Calu3 (cell line): ENCODE measurements around the gene DRC3. TPM values are rescaled to one million over a fixed set of nuclear protein-coding genes. Genes with fewer than 3 reads are reported as not detected.
A peak's percentile ranks its signal among the peaks of the same experiment; 100 is the strongest.

Source experiments
- Bru-seq: library from RNA; stranded (reverse); fragments of 400-500 nt; gene quantifications from one replicate; lab custom pipeline; 2021; lab: Mats Ljungman, UMichigan
- BruChase-seq, 2 experiments: library from RNA; stranded (reverse); fragments of 400-500 nt; gene quantifications; one replicate each; lab custom pipeline; 2021; lab: Mats Ljungman, UMichigan
- BruUV-seq: library from RNA; stranded (reverse); fragments of 400-500 nt; replicated peaks from 2 replicates; lab custom pipeline; 2021; lab: Mats Ljungman, UMichigan
- CTCF ChIA-PET: fragments of 300-600 bp; sonication (Branson Sonifier 250); formaldehyde crosslinking; loops from one replicate; lab custom pipeline; 2022; ENCODE audit warnings: antibody characterized with exemption; lab: Charles Lee
- DNase-seq: peaks from one replicate; pipeline ENCODE4 v3.0.0; 2022
- H3K27ac Mint-ChIP-seq: one replicate; pipeline ENCODE4 v1.8.0; 2022; ENCODE audit warnings: mixed read lengths; ENCODE audit not compliant: unreplicated experiment
- H3K27me3 Mint-ChIP-seq: one replicate; pipeline ENCODE4 v1.8.0; 2022; ENCODE audit warnings: mixed read lengths; ENCODE audit not compliant: unreplicated experiment
- H3K36me3 Mint-ChIP-seq: one replicate; pipeline ENCODE4 v1.8.0; 2022; ENCODE audit warnings: mild to moderate bottlenecking, moderate library complexity, mixed read lengths; ENCODE audit not compliant: insufficient read depth, unreplicated experiment
- H3K4me1 Mint-ChIP-seq: one replicate; pipeline ENCODE4 v1.8.0; 2022; ENCODE audit warnings: mild to moderate bottlenecking, low read depth, mixed read lengths; ENCODE audit not compliant: unreplicated experiment
- H3K4me3 Mint-ChIP-seq: one replicate; pipeline ENCODE4 v1.8.0; 2022; ENCODE audit warnings: mild to moderate bottlenecking, low read depth, moderate library complexity, mixed read lengths; ENCODE audit not compliant: unreplicated experiment
- H3K9me3 Mint-ChIP-seq: one replicate; pipeline ENCODE4 v1.8.0; 2022; ENCODE audit warnings: low read depth, mixed read lengths; ENCODE audit not compliant: unreplicated experiment
- intact Hi-C: fragments of 100-400 bp; cut with micrococcal nuclease; formaldehyde crosslinking; loops from one replicate; pipeline ENCODE4 v1.10.0; 2022; ENCODE audit not compliant: unreplicated experiment
- long read RNA-seq: library from polyadenylated mRNA; stranded (forward); transcript quantifications from one replicate; pipeline ENCODE4 v2.0.0, GENCODE V29; 2022
- total RNA-seq: library from RNA; stranded (reverse); gene quantifications from 2 replicates; pipeline ENCODE4 v1.2.3, GENCODE V29; 2022
- TF ChIP-seq, protein P1 (sequence below): fragments of 200-600 bp; IDR thresholded peaks from one replicate; pipeline ENCODE4 v1.8.0; 2022; ENCODE audit warnings: antibody characterized with exemption; ENCODE audit not compliant: unreplicated experiment

DRC3 gene, protein sequence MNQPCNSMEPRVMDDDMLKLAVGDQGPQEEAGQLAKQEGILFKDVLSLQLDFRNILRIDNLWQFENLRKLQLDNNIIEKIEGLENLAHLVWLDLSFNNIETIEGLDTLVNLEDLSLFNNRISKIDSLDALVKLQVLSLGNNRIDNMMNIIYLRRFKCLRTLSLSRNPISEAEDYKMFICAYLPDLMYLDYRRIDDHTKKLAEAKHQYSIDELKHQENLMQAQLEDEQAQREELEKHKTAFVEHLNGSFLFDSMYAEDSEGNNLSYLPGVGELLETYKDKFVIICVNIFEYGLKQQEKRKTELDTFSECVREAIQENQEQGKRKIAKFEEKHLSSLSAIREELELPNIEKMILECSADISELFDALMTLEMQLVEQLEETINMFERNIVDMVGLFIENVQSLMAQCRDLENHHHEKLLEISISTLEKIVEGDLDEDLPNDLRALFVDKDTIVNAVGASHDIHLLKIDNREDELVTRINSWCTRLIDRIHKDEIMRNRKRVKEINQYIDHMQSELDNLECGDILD
- total RNA-seq (2.0 and 2.8 TPM in 2 replicates), Bru-seq, nascent RNA (percentile 24 among the genes with signal in this experiment), BruChase-seq, experiment 1, labeled RNA remaining after a 6-hour chase (percentile 27 among the genes with signal in this experiment), BruChase-seq, experiment 2, labeled RNA remaining after a 2-hour chase (percentile 25 among the genes with signal in this experiment)
- long read RNA-seq, partial matches to known transcripts, result 0 of 8 reads
- long read RNA-seq, other reads (novel, unspliced or antisense), result 8 of 8 reads

DNA sequence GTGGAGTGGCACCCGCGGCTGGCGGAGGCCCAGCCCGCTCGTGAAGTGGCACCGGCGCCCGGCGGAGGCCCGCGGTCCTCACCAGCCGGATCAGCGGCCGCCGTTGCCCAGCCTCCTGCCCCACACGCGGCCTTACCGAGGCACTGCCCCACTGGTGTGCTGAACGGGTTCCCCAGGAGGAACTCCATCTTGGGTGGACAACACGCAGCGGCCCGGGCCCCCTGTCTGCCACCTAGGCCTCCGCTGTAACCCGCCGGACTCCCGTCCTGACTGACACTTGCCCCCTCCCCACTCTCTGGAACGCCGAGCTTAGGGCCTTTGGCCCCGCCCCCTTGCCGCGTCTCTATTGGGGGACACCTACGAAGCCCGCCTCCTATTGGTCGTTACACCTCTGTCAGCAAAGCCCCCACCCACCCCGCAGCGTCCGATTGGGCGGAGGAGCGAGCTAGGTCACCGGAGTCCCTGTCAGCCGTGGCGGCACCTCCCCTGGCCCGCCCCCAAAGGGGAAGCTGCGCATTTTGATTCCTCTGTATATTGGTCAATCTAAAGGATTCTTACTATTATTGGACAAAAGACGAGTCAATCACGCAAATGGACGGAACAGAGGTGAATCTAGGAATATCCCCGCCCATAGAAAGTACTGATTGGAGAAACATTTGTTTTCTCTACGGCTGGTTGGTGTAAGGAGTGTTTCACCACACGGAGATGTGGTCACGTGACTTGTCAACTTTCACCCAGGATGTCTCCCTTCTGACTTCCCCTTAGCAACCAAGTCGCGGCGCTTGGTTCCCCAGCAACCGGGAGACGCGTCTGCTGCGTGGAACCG lies at the start of gene DRC3, which contains the start of gene TOM1L2:
TSS of gene DRC3 (plus strand) at position 737 of the 826 bp plus-strand sequence. CDS start 4,737 bp downstream, outside the sequence.
TSS of gene TOM1L2 (minus strand) at position 275 of the 826 bp plus-strand sequence. CDS start at position 188, 87 bp downstream.
- Mint-ChIP-seq H3K4me3 (peak within 1 kb of the TSS; percentile 86), H3K27me3 (peaks cover 10% of the 10 kb centered on the region), H3K9me3 (no peaks in the 10 kb centered on the region), H3K36me3 (peaks cover 23% of the 10 kb centered on the region), H3K4me1 (peaks cover 16% of the 10 kb centered on the region), H3K27ac (peak within 1 kb of the TSS; percentile 93)
- intact Hi-C loops, result no loop called here
- no TSS peak for BruUV-seq
- CTCF ChIA-PET, result interaction anchor here (0.6 to 1.2 kb wide), 6 partner anchors 14 to 136 kb away, joined by 3 to 7 read pairs (median 4); no protein-coding TSS in a partner anchor
- TF ChIP-seq, protein P1, sequence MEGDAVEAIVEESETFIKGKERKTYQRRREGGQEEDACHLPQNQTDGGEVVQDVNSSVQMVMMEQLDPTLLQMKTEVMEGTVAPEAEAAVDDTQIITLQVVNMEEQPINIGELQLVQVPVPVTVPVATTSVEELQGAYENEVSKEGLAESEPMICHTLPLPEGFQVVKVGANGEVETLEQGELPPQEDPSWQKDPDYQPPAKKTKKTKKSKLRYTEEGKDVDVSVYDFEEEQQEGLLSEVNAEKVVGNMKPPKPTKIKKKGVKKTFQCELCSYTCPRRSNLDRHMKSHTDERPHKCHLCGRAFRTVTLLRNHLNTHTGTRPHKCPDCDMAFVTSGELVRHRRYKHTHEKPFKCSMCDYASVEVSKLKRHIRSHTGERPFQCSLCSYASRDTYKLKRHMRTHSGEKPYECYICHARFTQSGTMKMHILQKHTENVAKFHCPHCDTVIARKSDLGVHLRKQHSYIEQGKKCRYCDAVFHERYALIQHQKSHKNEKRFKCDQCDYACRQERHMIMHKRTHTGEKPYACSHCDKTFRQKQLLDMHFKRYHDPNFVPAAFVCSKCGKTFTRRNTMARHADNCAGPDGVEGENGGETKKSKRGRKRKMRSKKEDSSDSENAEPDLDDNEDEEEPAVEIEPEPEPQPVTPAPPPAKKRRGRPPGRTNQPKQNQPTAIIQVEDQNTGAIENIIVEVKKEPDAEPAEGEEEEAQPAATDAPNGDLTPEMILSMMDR, result no peak
- peak; percentile 98 for DNase-seq

DNA sequence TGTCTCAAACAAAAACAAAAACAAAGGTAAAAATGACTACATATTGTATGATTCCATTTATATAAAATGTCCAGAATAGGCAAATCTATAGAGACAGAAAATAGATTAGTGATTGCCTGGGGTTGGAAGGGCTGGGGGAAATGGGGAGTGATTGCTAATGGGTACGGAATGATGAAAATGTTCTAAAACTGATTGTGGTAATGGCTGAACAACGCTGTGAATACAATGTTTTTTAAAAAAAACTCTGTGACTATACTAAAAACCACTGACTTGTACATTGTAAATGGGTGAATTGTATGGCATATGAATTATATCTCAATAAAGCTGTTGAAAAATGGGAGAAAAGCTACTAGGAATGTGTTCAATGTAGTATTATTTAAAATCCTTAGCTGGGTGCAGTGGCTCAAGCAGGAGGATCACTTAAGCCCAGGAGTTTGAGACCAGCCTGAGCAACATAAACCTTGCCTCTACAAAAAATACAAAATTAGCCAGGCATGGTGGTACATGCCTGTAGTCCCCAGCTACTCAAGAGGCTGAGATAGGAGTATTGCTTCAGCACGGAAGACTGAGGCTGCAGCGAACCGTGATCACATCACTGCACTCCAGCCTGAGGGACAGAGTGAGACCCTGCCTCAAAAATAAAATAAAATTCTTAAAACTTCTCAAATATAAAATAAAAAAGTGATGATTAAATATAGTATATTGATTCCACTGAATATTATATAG lies 48.4 kb upstream of the DRC3 start:
- intact Hi-C loops, result loop anchor here (10.0 kb wide), 1 partner anchor 111 kb away; the partner anchor contains the start of genes ATPAF2 and GID4
- no peak overlapping the region for H3K4me3 Mint-ChIP-seq
- H3K4me1 Mint-ChIP-seq, result peaks cover 22% of the 10 kb centered on the region
- H3K27ac Mint-ChIP-seq, result no peak overlapping the region
- no peak for DNase-seq
- no peaks in the 10 kb centered on the region for H3K9me3 Mint-ChIP-seq
- no TSS peak for BruUV-seq
- TF ChIP-seq, protein P1, result no peak
- no peaks in the 10 kb centered on the region for H3K27me3 Mint-ChIP-seq
- CTCF ChIA-PET, result no interaction called here
- H3K36me3 Mint-ChIP-seq, result peaks cover 6% of the 10 kb centered on the region

DNA sequence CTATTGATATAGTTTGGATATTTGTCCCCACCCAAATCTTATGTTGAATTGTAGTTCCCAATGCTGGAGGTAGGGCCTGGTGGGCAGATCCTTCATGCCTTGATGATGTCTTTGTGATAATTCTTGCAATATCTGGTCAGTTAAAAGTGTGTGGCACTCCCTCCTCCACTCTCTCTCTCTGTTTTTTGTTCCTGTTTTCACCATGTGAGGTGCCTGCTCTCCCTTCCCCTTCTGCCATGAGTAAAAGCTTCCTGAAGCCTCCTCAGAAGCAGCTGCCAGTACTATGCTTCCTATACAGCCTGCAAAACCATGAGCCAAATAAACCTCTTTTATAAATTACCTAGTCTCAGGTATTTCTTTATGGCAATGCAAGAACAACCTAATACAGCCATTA lies 47.8 kb upstream of the DRC3 start:
- intact Hi-C loops, result loop anchor here (10.0 kb wide), 1 partner anchor 110 kb away; the partner anchor contains the start of genes ATPAF2 and GID4
- no TSS peak for BruUV-seq
- CTCF ChIA-PET, result no interaction called here
- no peaks in the 10 kb centered on the region for H3K27me3 Mint-ChIP-seq
- TF ChIP-seq, protein P1, result no peak
- no peak overlapping the region for H3K27ac Mint-ChIP-seq
- peaks cover 22% of the 10 kb centered on the region for H3K4me1 Mint-ChIP-seq
- H3K36me3 Mint-ChIP-seq, result peaks cover 6% of the 10 kb centered on the region
- H3K9me3 Mint-ChIP-seq, result no peaks in the 10 kb centered on the region
- DNase-seq, result no peak
- no peak overlapping the region for H3K4me3 Mint-ChIP-seq
